ENCODE data around the gene GALNT13.

GALNT13 gene

GRCh38 chr2:154130821-154131220, 259.1 kb downstream of the GALNT13 start:
- Histone ChIP-seq H3K27ac (no peak overlapping the region), H2AFZ (ENCODE audit: low read depth) (no peak overlapping the region), H4K20me1 (ENCODE audit: insufficient read depth) (no peaks in the 10 kb centered on the region), H3K4me1 (ENCODE audit: low read depth, poor library complexity, severe bottlenecking) (no peaks in the 10 kb centered on the region), H3K4me3 (IDR thresholded peaks at IDR 0.05; ENCODE audit: insufficient read depth, low read depth, low read length) (no peak overlapping the region), H3K4me2 (no peak overlapping the region), H3K79me2 (ENCODE audit: insufficient read depth, low read depth) (no peaks in the 10 kb centered on the region), H3K36me3 (ENCODE audit: insufficient read depth) (no peaks in the 10 kb centered on the region), H3K27me3 (ENCODE audit: insufficient read depth, low read depth) (no peaks in the 10 kb centered on the region), H3K9ac (no peak overlapping the region)
- no peak for TF ChIP-seq CTCF (conservative IDR thresholded peaks at IDR 0.05; ENCODE audit: low read depth, low read length)

- TF ChIP-seq CTCF (conservative IDR thresholded peaks at IDR 0.05; ENCODE audit: low read depth, low read length) = no peak
- Histone ChIP-seq H2AFZ (ENCODE audit: low read depth) (no peak overlapping the region), H3K27ac (no peak overlapping the region), H4K20me1 (ENCODE audit: insufficient read depth) (no peaks in the 10 kb centered on the region), H3K4me2 (no peak overlapping the region), H3K79me2 (ENCODE audit: insufficient read depth, low read depth) (no peaks in the 10 kb centered on the region), H3K4me3 (IDR thresholded peaks at IDR 0.05; ENCODE audit: insufficient read depth, low read depth, low read length) (no peak overlapping the region), H3K27me3 (ENCODE audit: insufficient read depth, low read depth) (no peaks in the 10 kb centered on the region), H3K36me3 (ENCODE audit: insufficient read depth) (no peaks in the 10 kb centered on the region), H3K4me1 (ENCODE audit: low read depth, poor library complexity, severe bottlenecking) (no peaks in the 10 kb centered on the region), H3K9ac (no peak overlapping the region)
Observed at GRCh38 chr2:154132827-154133226, 261.1 kb downstream of the GALNT13 start.

- H4K20me1 ChIP-seq (ENCODE audit: insufficient read depth) = no peaks in the 10 kb centered on the region
- TF ChIP-seq CTCF (conservative IDR thresholded peaks at IDR 0.05; ENCODE audit: low read depth, low read length) = no peak
- H3K27me3 ChIP-seq (ENCODE audit: insufficient read depth, low read depth) = no peaks in the 10 kb centered on the region
- H3K4me3 ChIP-seq (IDR thresholded peaks at IDR 0.05; ENCODE audit: insufficient read depth, low read depth, low read length) = no peak overlapping the region
- no peak overlapping the region for H3K9ac ChIP-seq
- no peaks in the 10 kb centered on the region for H3K4me1 ChIP-seq (ENCODE audit: low read depth, poor library complexity, severe bottlenecking)
- no peak overlapping the region for H2AFZ ChIP-seq (ENCODE audit: low read depth)
- no peaks in the 10 kb centered on the region for H3K36me3 ChIP-seq (ENCODE audit: insufficient read depth)
- no peak overlapping the region for H3K4me2 ChIP-seq
- H3K79me2 ChIP-seq (ENCODE audit: insufficient read depth, low read depth) = no peaks in the 10 kb centered on the region
- H3K27ac ChIP-seq = no peak overlapping the region
Observed at GRCh38 chr2:154133823-154134222, 262.1 kb downstream of the GALNT13 start.

GRCh38 chr2:154140249-154141025, 268.7 kb downstream of the GALNT13 start:
- Histone ChIP-seq H3K27ac (no peak overlapping the region), H3K4me3 (IDR thresholded peaks at IDR 0.05; ENCODE audit: insufficient read depth, low read depth, low read length) (no peak overlapping the region), H3K9ac (no peak overlapping the region), H3K36me3 (ENCODE audit: insufficient read depth) (no peaks in the 10 kb centered on the region), H3K4me2 (no peak overlapping the region), H3K27me3 (ENCODE audit: insufficient read depth, low read depth) (no peaks in the 10 kb centered on the region), H2AFZ (ENCODE audit: low read depth) (no peak overlapping the region), H3K4me1 (ENCODE audit: low read depth, poor library complexity, severe bottlenecking) (no peaks in the 10 kb centered on the region), H4K20me1 (ENCODE audit: insufficient read depth) (no peaks in the 10 kb centered on the region), H3K79me2 (ENCODE audit: insufficient read depth, low read depth) (no peaks in the 10 kb centered on the region)
- no peak for TF ChIP-seq CTCF (conservative IDR thresholded peaks at IDR 0.05; ENCODE audit: low read depth, low read length)
